Tibial artery (tissue), 4 donors: ENCODE results near the gene AP3B1.

Experiments used
- DNase-seq, 2 donors: peaks; one replicate each; pipeline ENCODE4 v3.0.0-alpha.2; 2019
- H3K27ac ChIP-seq, 2 donors: fragments of 200-600 bp; sonication (generic) in 1 of 2; 1 replicate in 1 of 2; 2 replicates in 1 of 2; pipeline ENCODE4 v1.5.1; 2018 to 2019; ENCODE audit warnings: mild to moderate bottlenecking in 1 of 2
- H3K27me3 ChIP-seq, 2 donors: fragments of 200-600 bp; sonication (generic) in 1 of 2; one replicate each; pipeline versions ENCODE4 v1.5.1 to v1.6.0; 2016 to 2019
- H3K36me3 ChIP-seq, 3 donors: fragments of 200-600 bp; sonication (generic) in 2 of 3; one replicate each; pipeline ENCODE4 v1.5.1; 2016 to 2019; ENCODE audit warnings: mild to moderate bottlenecking in 2 of 3
- H3K4me1 ChIP-seq, 4 donors: fragments of 200-600 bp; sonication (generic) in 2 of 4; 1 replicate in 3 of 4; 2 replicates in 1 of 4; pipeline ENCODE4 v1.5.1; 2016 to 2019
- H3K4me3 ChIP-seq, 2 donors: fragments of 200-600 bp; sonication (generic) in 1 of 2; 1 replicate in 1 of 2; 2 replicates in 1 of 2; pipeline ENCODE4 v1.5.1; 2018 to 2019; ENCODE audit warnings: mild to moderate bottlenecking in 2 of 2
- H3K9me3 ChIP-seq, 3 donors: fragments of 200-600 bp; sonication (generic) in 1 of 3; one replicate each; pipeline ENCODE4 v1.5.1; 2016 to 2019
- intact Hi-C: fragments of 100-400 bp; cut with DNase I; formaldehyde crosslinking; loops from one replicate; pipeline ENCODE4 v1.15.0; 2023; ENCODE audit warnings: low total_unique reads
- TF ChIP-seq, protein P1 (sequence below), 2 experiments: fragments of 200-600 bp in 1 of 2; fragments of 450-650 bp in 1 of 2; IDR thresholded peaks; one replicate each; pipeline ENCODE4 v1.5.1; 2017 to 2019; ENCODE audit warnings: antibody characterized with exemption in 2 of 2, mild to moderate bottlenecking in 1 of 2, moderate library complexity in 1 of 2

Gene AP3B1

DNA sequence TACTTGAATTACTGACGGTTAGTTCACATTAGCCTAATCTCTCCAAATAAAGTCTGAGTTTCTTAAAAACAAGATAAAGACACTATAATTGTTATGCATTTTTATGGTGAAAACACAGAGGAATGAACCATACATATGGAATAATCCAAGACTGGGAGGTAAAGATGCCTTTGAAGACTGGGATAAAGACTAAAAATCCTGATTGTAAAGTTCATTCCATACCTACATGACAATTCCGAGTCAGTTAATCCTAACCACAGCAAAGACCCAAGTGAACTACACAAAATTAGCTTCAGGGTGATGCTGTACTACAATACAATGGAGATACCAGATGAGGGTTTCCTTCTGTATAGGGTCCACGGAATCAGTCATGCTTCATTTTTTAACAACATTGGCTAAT lies 6.3 kb downstream of the AP3B1 start:
- intact Hi-C loops = no loop called here
- Histone ChIP-seq H3K36me3 (no peaks in the 10 kb centered on the region), H3K27me3 (no peaks in the 10 kb centered on the region), H3K9me3 (no peaks in the 10 kb centered on the region), H3K4me1 (peaks cover 0 to 24% (median 2%) of the 10 kb centered on the region in 4 donors), H3K27ac (no peak overlapping the region), H3K4me3 (no peak overlapping the region)
- TF ChIP-seq, protein P1, sequence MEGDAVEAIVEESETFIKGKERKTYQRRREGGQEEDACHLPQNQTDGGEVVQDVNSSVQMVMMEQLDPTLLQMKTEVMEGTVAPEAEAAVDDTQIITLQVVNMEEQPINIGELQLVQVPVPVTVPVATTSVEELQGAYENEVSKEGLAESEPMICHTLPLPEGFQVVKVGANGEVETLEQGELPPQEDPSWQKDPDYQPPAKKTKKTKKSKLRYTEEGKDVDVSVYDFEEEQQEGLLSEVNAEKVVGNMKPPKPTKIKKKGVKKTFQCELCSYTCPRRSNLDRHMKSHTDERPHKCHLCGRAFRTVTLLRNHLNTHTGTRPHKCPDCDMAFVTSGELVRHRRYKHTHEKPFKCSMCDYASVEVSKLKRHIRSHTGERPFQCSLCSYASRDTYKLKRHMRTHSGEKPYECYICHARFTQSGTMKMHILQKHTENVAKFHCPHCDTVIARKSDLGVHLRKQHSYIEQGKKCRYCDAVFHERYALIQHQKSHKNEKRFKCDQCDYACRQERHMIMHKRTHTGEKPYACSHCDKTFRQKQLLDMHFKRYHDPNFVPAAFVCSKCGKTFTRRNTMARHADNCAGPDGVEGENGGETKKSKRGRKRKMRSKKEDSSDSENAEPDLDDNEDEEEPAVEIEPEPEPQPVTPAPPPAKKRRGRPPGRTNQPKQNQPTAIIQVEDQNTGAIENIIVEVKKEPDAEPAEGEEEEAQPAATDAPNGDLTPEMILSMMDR (IDR thresholded peaks at IDR 0.05) = no peak
- no peak for DNase-seq

DNA sequence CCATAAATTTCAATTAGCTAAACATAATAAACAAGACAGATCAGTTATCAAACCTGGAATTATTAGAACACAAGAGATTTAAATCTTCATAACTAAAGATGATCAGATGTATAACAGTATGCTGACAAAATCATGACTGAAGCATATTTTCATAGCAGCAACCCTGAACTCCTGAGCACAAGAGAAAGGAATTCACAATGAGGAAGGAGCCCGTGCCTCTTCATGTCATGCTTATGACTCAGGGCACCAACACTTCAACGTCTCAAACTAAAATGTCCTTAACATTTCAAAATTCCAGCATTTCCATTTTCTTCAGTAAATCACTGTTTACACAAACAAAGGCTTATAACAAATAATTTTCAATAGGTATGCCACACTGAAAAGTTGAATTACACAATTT lies 6.7 kb downstream of the AP3B1 start:
- no peaks in the 10 kb centered on the region for H3K27me3 ChIP-seq
- no peaks in the 10 kb centered on the region for H3K36me3 ChIP-seq
- no peak overlapping the region for H3K4me3 ChIP-seq
- intact Hi-C loops = no loop called here
- H3K4me1 ChIP-seq = peaks cover 0 to 20% (median 2%) of the 10 kb centered on the region in 4 donors
- no peaks in the 10 kb centered on the region for H3K9me3 ChIP-seq
- TF ChIP-seq, protein P1 (IDR thresholded peaks at IDR 0.05) = no peak
- no peak overlapping the region for H3K27ac ChIP-seq
- DNase-seq = no peak

DNA sequence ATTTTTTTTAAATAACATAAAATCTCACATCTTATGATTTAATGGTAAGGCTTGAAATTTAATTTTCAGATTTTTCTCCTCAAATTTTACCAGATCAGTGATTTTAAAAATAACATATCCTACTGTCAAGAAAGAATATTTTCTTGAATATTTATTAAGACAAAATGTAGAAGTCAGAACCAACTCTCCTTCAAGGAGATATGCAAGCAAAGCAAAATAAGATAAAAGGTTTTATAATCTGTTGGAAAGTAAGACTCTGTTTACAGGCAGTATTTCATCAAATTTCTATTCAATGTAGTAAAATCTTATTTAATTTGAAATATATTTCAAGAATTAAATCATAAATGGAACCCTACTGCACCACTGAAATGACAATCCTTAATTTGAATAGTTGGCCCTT lies 7.3 kb downstream of the AP3B1 start:
- no peak overlapping the region for H3K4me3 ChIP-seq
- no peak for DNase-seq
- H3K4me1 ChIP-seq = peaks cover 0 to 15% (median 2%) of the 10 kb centered on the region in 4 donors
- H3K9me3 ChIP-seq = no peaks in the 10 kb centered on the region
- H3K27me3 ChIP-seq = no peaks in the 10 kb centered on the region
- no peaks in the 10 kb centered on the region for H3K36me3 ChIP-seq
- TF ChIP-seq, protein P1 (IDR thresholded peaks at IDR 0.05) = no peak
- intact Hi-C loops = no loop called here
- no peak overlapping the region for H3K27ac ChIP-seq

DNA sequence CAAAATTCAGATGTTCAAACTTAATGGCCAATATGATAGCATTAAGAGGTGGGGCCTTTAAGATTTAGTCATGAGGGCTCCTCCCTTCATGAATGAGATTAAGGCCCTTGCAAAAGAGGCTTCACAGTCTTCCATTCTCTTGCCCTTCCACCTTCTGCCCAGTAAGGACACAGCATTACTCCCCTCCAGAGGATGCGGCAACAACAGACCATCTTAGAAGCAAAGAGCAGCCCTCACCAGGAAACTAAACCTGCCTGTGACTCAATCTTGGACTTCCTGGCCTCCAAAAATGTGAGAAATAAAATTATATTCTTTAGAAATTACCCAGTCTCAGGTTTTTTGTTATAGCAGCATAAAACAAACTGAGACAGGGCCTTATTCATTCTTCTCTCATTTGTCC lies 8.2 kb downstream of the AP3B1 start:
- Histone ChIP-seq H3K4me1 (peaks cover 0 to 15% (median 2%) of the 10 kb centered on the region in 4 donors), H3K9me3 (no peaks in the 10 kb centered on the region), H3K4me3 (no peak overlapping the region), H3K36me3 (no peaks in the 10 kb centered on the region), H3K27ac (no peak overlapping the region), H3K27me3 (no peaks in the 10 kb centered on the region)
- DNase-seq = no peak
- TF ChIP-seq, protein P1 (IDR thresholded peaks at IDR 0.05) = no peak
- intact Hi-C loops = no loop called here

DNA sequence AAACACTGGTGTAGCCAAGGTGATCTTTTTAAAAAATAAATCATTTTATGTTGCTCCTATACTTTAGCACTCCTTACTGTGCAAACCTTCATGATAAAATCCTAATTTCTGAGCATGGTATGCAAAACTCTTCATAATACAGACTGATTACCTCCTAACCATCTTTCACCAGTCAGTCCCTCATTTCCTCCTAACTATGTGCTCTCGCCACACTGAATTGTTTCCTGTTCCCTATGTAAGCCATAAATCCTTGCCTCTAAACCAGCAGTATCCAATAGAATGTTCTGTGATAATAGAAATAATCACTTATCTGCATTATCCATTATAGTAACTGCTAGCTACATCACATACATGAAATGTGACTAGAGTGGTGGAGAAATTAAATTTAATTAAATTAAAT lies 10.7 kb downstream of the AP3B1 start:
- H3K27me3 ChIP-seq = no peaks in the 10 kb centered on the region
- peaks cover 0 to 18% (median 2%) of the 10 kb centered on the region in 4 donors for H3K4me1 ChIP-seq
- TF ChIP-seq, protein P1 (IDR thresholded peaks at IDR 0.05) = no peak
- no peak overlapping the region for H3K27ac ChIP-seq
- no peak for DNase-seq
- intact Hi-C loops = no loop called here
- H3K4me3 ChIP-seq = no peak overlapping the region
- no peaks in the 10 kb centered on the region for H3K36me3 ChIP-seq
- H3K9me3 ChIP-seq = no peaks in the 10 kb centered on the region

DNA sequence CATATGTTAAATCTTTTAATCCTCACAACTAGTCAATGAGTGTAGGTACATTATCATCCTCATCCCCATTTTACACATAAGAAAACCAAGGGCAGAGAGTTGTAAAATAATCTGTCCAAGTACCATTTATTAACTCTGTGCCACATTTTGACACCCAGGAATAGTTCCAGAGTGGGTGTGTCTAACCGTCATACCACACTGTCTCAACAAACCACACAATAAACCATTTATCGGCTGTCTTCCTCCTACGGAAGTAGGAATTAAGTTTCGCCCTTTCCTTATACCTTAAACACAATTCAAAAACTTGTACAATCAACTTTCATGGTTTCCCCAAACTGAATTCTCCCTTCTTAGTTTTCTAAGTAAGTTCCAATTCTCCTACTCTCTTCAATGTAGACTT lies 11.4 kb downstream of the AP3B1 start:
- DNase-seq = no peak
- TF ChIP-seq, protein P1 (IDR thresholded peaks at IDR 0.05) = no peak

More for the DNA sequence above, 11.4 kb downstream of the AP3B1 start:
- Histone ChIP-seq H3K27ac (no peak overlapping the region), H3K4me1 (peaks cover 0 to 16% (median 2%) of the 10 kb centered on the region in 4 donors), H3K27me3 (no peaks in the 10 kb centered on the region), H3K4me3 (no peak overlapping the region), H3K36me3 (no peaks in the 10 kb centered on the region), H3K9me3 (no peaks in the 10 kb centered on the region)
- intact Hi-C loops = no loop called here
